ENCODE data around the gene THAP11.

GRCh38 chr16:67806428-67807147 is 35.5 kb upstream of the THAP11 start, which contains the start of the genes RANBP10 and TSNAXIP1:
- TF ChIP-seq CTCF (IDR thresholded peaks at IDR 0.05) (no peak), POLR2A (IDR thresholded peaks at IDR 0.05) (peak; percentile 66 to 92 (median 91))
